ENCODE results near the gene RGS19.

- TF ChIP-seq REST (IDR thresholded peaks at IDR 0.05; ENCODE audit: low read depth) (no peak), USF1 (IDR thresholded peaks at IDR 0.05) (no peak)
Measured at GRCh38 chr20:64110411-64111068, 31.2 kb upstream of the RGS19 start.
